GM18502 (cell line): Measurements from ENCODE around the gene TRIM7.

Experiments used
- ATAC-seq: cut with Tn5 transposase; IDR thresholded peaks from one replicate; pipeline ENCODE4 v1.9.1; 2021; ENCODE audit warnings: mild to moderate bottlenecking; ENCODE audit not compliant: unreplicated experiment, poor library complexity

TRIM7 gene

GRCh38 chr5:181204826-181205760 lies at the start of gene TRIM7:
Gene TRIM7 (minus strand): TSS chr5:181205196. CDS start chr5:181205110, 86 bp downstream.
- no peak for ATAC-seq

GRCh38 chr5:181248277-181248676 lies 43.3 kb upstream of the TRIM7 start:
- ATAC-seq, result no peak

GRCh38 chr5:181246276-181247049 lies 41.5 kb upstream of the TRIM7 start:
- ATAC-seq, result peak; percentile 49

- peak; percentile 7 for ATAC-seq
Observed at GRCh38 chr5:181245427-181246275, 40.7 kb upstream of the TRIM7 start.

GRCh38 chr5:181243564-181244343 lies 38.8 kb upstream of the TRIM7 start, which contains the start of gene RACK1:
Gene RACK1 (minus strand): TSS chr5:181243906. CDS start chr5:181243800, 106 bp downstream.
- ATAC-seq, result peak; percentile 65

- no peak for ATAC-seq
Observed at GRCh38 chr5:181243018-181243563, 38.1 kb upstream of the TRIM7 start.

GRCh38 chr5:181242031-181242451 lies 37.0 kb upstream of the TRIM7 start:
- no peak for ATAC-seq

- ATAC-seq, result no peak
Observed at GRCh38 chr5:181241393-181241975, 36.5 kb upstream of the TRIM7 start.

- no peak for ATAC-seq
Observed at GRCh38 chr5:181239062-181239663, 34.2 kb upstream of the TRIM7 start.

GRCh38 chr5:181237729-181238385 lies 32.9 kb upstream of the TRIM7 start:
- ATAC-seq, result no peak

- no peak for ATAC-seq
Observed at GRCh38 chr5:181236954-181237641, 32.1 kb upstream of the TRIM7 start.

- ATAC-seq, result no peak
Observed at GRCh38 chr5:181236471-181236870, 31.5 kb upstream of the TRIM7 start.

GRCh38 chr5:181235689-181236366 lies 30.8 kb upstream of the TRIM7 start:
- no peak for ATAC-seq

GRCh38 chr5:181235323-181235688 lies 30.3 kb upstream of the TRIM7 start:
- no peak for ATAC-seq

- ATAC-seq, result no peak
Observed at GRCh38 chr5:181234455-181235306, 29.7 kb upstream of the TRIM7 start.
